HG03280 (cell line): ENCODE data around the gene AFF3.

Source experiments
- ATAC-seq: cut with Tn5 transposase; IDR thresholded peaks from one replicate; pipeline ENCODE4 v1.9.1; 2021; ENCODE audit warnings: mild to moderate bottlenecking, moderate library complexity; ENCODE audit not compliant: unreplicated experiment

AFF3 gene

GRCh38 chr2:100016756-100017155, 125.6 kb downstream of the AFF3 start:
- ATAC-seq: no peak

- no peak for ATAC-seq
These were observed 126.5 kb downstream of the AFF3 start for GRCh38 chr2:100015849-100016248.

GRCh38 chr2:100013892-100014677, 128.3 kb downstream of the AFF3 start:
- no peak for ATAC-seq

GRCh38 chr2:100012561-100012960, 129.8 kb downstream of the AFF3 start:
- ATAC-seq: no peak

GRCh38 chr2:100011272-100011731, 131.1 kb downstream of the AFF3 start:
- no peak for ATAC-seq

- ATAC-seq: no peak
These were observed 131.8 kb downstream of the AFF3 start for GRCh38 chr2:100010606-100011005.

GRCh38 chr2:100009743-100010142, 132.6 kb downstream of the AFF3 start:
- no peak for ATAC-seq

- no peak for ATAC-seq
These were observed 133.4 kb downstream of the AFF3 start for GRCh38 chr2:100008956-100009355.

GRCh38 chr2:100006516-100006915, 135.9 kb downstream of the AFF3 start:
- ATAC-seq: no peak

- ATAC-seq: no peak
These were observed 137.4 kb downstream of the AFF3 start for GRCh38 chr2:100004959-100005387.

- no peak for ATAC-seq
These were observed 138.0 kb downstream of the AFF3 start for GRCh38 chr2:100004348-100004884.

- no peak for ATAC-seq
These were observed 140.3 kb downstream of the AFF3 start for GRCh38 chr2:100002059-100002458.

GRCh38 chr2:100000915-100001707, 141.3 kb downstream of the AFF3 start:
- no peak for ATAC-seq

- no peak for ATAC-seq
These were observed 143.6 kb downstream of the AFF3 start for GRCh38 chr2:99998651-99999320.

GRCh38 chr2:99989905-99990304, 152.5 kb downstream of the AFF3 start:
- ATAC-seq: no peak

- ATAC-seq: no peak
These were observed 153.8 kb downstream of the AFF3 start for GRCh38 chr2:99988599-99988998.

- ATAC-seq: no peak
These were observed 155.2 kb downstream of the AFF3 start for GRCh38 chr2:99987160-99987559.

- no peak for ATAC-seq
These were observed 157.4 kb downstream of the AFF3 start for GRCh38 chr2:99984799-99985515.

- ATAC-seq: no peak
These were observed 159.6 kb downstream of the AFF3 start for GRCh38 chr2:99982744-99983143.

GRCh38 chr2:99981840-99982239, 160.6 kb downstream of the AFF3 start:
- ATAC-seq: no peak

GRCh38 chr2:99980176-99980575, 162.2 kb downstream of the AFF3 start:
- no peak for ATAC-seq
